ENCODE measurements around the gene GMCL1.
"Not testable (repeated sequence)": the region's sequence is repeated elsewhere in the genome, so short reads cannot be mapped to it uniquely, and the experiment has no call there.

GMCL1 gene

GRCh38 chr2:69807821-69808540, 21.5 kb upstream of the GMCL1 start:
- DNase-seq (ENCODE audit: low read depth, low spot score), result no peak

- no peak for DNase-seq (ENCODE audit: low read depth, low spot score)
Observed at GRCh38 chr2:69810550-69810949, 18.9 kb upstream of the GMCL1 start.

GRCh38 chr2:69811018-69811417, 18.4 kb upstream of the GMCL1 start:
- DNase-seq (ENCODE audit: low read depth, low spot score), result no peak

GRCh38 chr2:69811591-69811990, 17.9 kb upstream of the GMCL1 start:
- no peak for DNase-seq (ENCODE audit: low read depth, low spot score)

- DNase-seq (ENCODE audit: low read depth, low spot score), result no peak
Observed at GRCh38 chr2:69815717-69816116, 13.7 kb upstream of the GMCL1 start.

- DNase-seq (ENCODE audit: low read depth, low spot score), result peak; percentile 57
Observed at GRCh38 chr2:69816923-69817542, 12.4 kb upstream of the GMCL1 start.

- DNase-seq (ENCODE audit: low read depth, low spot score), result no peak
Observed at GRCh38 chr2:69817729-69818501, 11.5 kb upstream of the GMCL1 start.

GRCh38 chr2:69827796-69828540, 1.5 kb upstream of the GMCL1 start:
- DNase-seq (ENCODE audit: low read depth, low spot score), result no peak

- peak; percentile 27 for DNase-seq (ENCODE audit: low read depth, low spot score)
Observed at GRCh38 chr2:69828938-69829255, 563 bp upstream of the GMCL1 start.

- no peak for DNase-seq (ENCODE audit: low read depth, low spot score)
Observed at GRCh38 chr2:69830045-69830905, 815 bp downstream of the GMCL1 start.

GRCh38 chr2:69830906-69831241, 1.4 kb downstream of the GMCL1 start:
- not testable (repeated sequence) for DNase-seq (ENCODE audit: low read depth, low spot score)

- DNase-seq (ENCODE audit: low read depth, low spot score), result no peak
Observed at GRCh38 chr2:69831354-69831905, 2.0 kb downstream of the GMCL1 start.

GRCh38 chr2:69833752-69834151, 4.3 kb downstream of the GMCL1 start:
- no peak for DNase-seq (ENCODE audit: low read depth, low spot score)

- no peak for DNase-seq (ENCODE audit: low read depth, low spot score)
Observed at GRCh38 chr2:69835666-69836065, 6.2 kb downstream of the GMCL1 start.

- no peak for DNase-seq (ENCODE audit: low read depth, low spot score)
Observed at GRCh38 chr2:69836316-69836715, 6.9 kb downstream of the GMCL1 start.

GRCh38 chr2:69837533-69837932, 8.1 kb downstream of the GMCL1 start:
- no peak for DNase-seq (ENCODE audit: low read depth, low spot score)

GRCh38 chr2:69843993-69844392, 14.5 kb downstream of the GMCL1 start:
- no peak for DNase-seq (ENCODE audit: low read depth, low spot score)

GRCh38 chr2:69844560-69844959, 15.1 kb downstream of the GMCL1 start:
- DNase-seq (ENCODE audit: low read depth, low spot score), result no peak

- no peak for DNase-seq (ENCODE audit: low read depth, low spot score)
Observed at GRCh38 chr2:69846182-69847067, 17.0 kb downstream of the GMCL1 start.

Data from brain pericyte (primary cell).